H9 (cell line): Measurements from ENCODE around the gene BCL2L15. TPM values are rescaled to one million over a fixed set of nuclear protein-coding genes. Genes with fewer than 3 reads are reported as not detected.

ENCODE experiments used
- DNase-seq: peaks from one replicate; pipeline ENCODE4 v3.0.0-alpha.2; 2017
- H2AFZ ChIP-seq: one replicate; pipeline ENCODE4 v1.6.1; 2013; ENCODE audit warnings: mild to moderate bottlenecking, low read length, control low read depth, moderate library complexity
- H2AK5ac ChIP-seq: 2 replicates; pipeline ENCODE4 v1.6.1; 2013; ENCODE audit warnings: low read length, control low read depth, mixed read lengths; ENCODE audit not compliant: insufficient read length
- H2BK120ac ChIP-seq: one replicate; pipeline ENCODE4 v1.6.1; 2013; ENCODE audit warnings: low read depth, mild to moderate bottlenecking, low read length, control low read depth, inconsistent platforms; ENCODE audit not compliant: poor library complexity, severe bottlenecking
- H2BK12ac ChIP-seq: 2 replicates; pipeline ENCODE4 v1.6.1; 2013; ENCODE audit warnings: low read length, control low read depth, mixed read lengths, low read depth; ENCODE audit not compliant: insufficient read length
- H2BK15ac ChIP-seq: 2 replicates; pipeline ENCODE4 v1.6.1; 2013; ENCODE audit warnings: low read depth, low read length, control low read depth
- H2BK20ac ChIP-seq: one replicate; pipeline ENCODE4 v1.6.1; 2013; ENCODE audit warnings: low read depth, mild to moderate bottlenecking, low read length, control low read depth, inconsistent platforms; ENCODE audit not compliant: poor library complexity, severe bottlenecking
- H2BK5ac ChIP-seq: 2 replicates; pipeline ENCODE4 v1.6.1; 2013; ENCODE audit warnings: low read length, control low read depth, mixed read lengths; ENCODE audit not compliant: insufficient read length
- H3K14ac ChIP-seq: 2 replicates; pipeline ENCODE4 v1.6.1; 2013; ENCODE audit warnings: low read length, control low read depth; ENCODE audit not compliant: insufficient read depth
- H3K18ac ChIP-seq: 2 replicates; pipeline ENCODE4 v1.6.1; 2013; ENCODE audit warnings: low read depth, mild to moderate bottlenecking, mixed read lengths, low read length, control low read depth; ENCODE audit not compliant: insufficient read length
- H3K23ac ChIP-seq: 2 replicates; pipeline ENCODE4 v1.6.1; 2013; ENCODE audit warnings: low read length, control low read depth, mixed read lengths, low read depth; ENCODE audit not compliant: insufficient read length
- H3K23me2 ChIP-seq: 2 replicates; pipeline ENCODE4 v1.6.1; 2013; ENCODE audit warnings: low read depth, mild to moderate bottlenecking, mixed read lengths, low read length, control low read depth; ENCODE audit not compliant: insufficient read length, poor library complexity, severe bottlenecking
- H3K27ac ChIP-seq: 2 replicates; pipeline ENCODE4 v1.5.1; 2013; ENCODE audit warnings: low read length, control low read depth, mixed read lengths, low read depth; ENCODE audit not compliant: insufficient read length
- H3K27me3 ChIP-seq: 2 replicates; pipeline ENCODE4 v1.6.1; 2013; ENCODE audit warnings: low read length, control low read depth, inconsistent platforms; ENCODE audit not compliant: insufficient read depth
- H3K4ac ChIP-seq: 2 replicates; pipeline ENCODE4 v1.6.1; 2013; ENCODE audit warnings: low read depth, mild to moderate bottlenecking, control low read depth, inconsistent platforms, low read length, moderate library complexity
- H3K4me1 ChIP-seq: 2 replicates; pipeline ENCODE4 v1.6.1; 2013; ENCODE audit warnings: low read length, control low read depth, inconsistent platforms; ENCODE audit not compliant: insufficient read depth
- H3K4me2 ChIP-seq: 2 replicates; pipeline ENCODE4 v1.6.1; 2013; ENCODE audit warnings: low read length, control low read depth, mixed read lengths; ENCODE audit not compliant: insufficient read length, insufficient read depth
- H3K56ac ChIP-seq: 2 replicates; pipeline ENCODE4 v1.6.1; 2013; ENCODE audit warnings: low read depth, mild to moderate bottlenecking, mixed read lengths, low read length, control low read depth; ENCODE audit not compliant: insufficient read length
- H3K79me1 ChIP-seq: 2 replicates; pipeline ENCODE4 v1.6.1; 2013; ENCODE audit warnings: low read depth, mild to moderate bottlenecking, moderate library complexity, low read length, control low read depth, inconsistent platforms; ENCODE audit not compliant: insufficient read depth, poor library complexity, severe bottlenecking
- H3K79me2 ChIP-seq: 2 replicates; pipeline ENCODE4 v1.6.1; 2013; ENCODE audit warnings: low read length, control low read depth, inconsistent platforms; ENCODE audit not compliant: insufficient read depth
- H3K9ac ChIP-seq: 2 replicates; pipeline ENCODE4 v1.6.1; 2013; ENCODE audit warnings: low read length, control low read depth, mixed read lengths; ENCODE audit not compliant: insufficient read length; ENCODE audit errors: extremely low read depth
- H3K9me3 ChIP-seq: one replicate; pipeline ENCODE4 v1.6.1; 2013; ENCODE audit warnings: low read depth, low read length, inconsistent platforms; ENCODE audit not compliant: control insufficient read depth
- H3T11ph ChIP-seq: one replicate; pipeline ENCODE4 v1.6.1; 2013; ENCODE audit warnings: mild to moderate bottlenecking, low read length, control low read depth, inconsistent platforms
- H4K20me1 ChIP-seq: one replicate; pipeline ENCODE4 v1.6.1; 2013; ENCODE audit not compliant: control insufficient read depth, insufficient read length, insufficient read depth
- H4K5ac ChIP-seq: 2 replicates; pipeline ENCODE4 v1.6.1; 2013; ENCODE audit warnings: low read depth, mild to moderate bottlenecking, mixed read lengths, low read length, control low read depth; ENCODE audit not compliant: insufficient read length
- H4K8ac ChIP-seq: replicated peaks from 2 replicates; pipeline ENCODE4 v1.6.1; 2013; ENCODE audit warnings: low read length, control low read depth, mixed read lengths, low read depth; ENCODE audit not compliant: insufficient read length
- H4K91ac ChIP-seq: 2 replicates; pipeline ENCODE4 v1.6.1; 2013; ENCODE audit warnings: low read depth, mild to moderate bottlenecking, moderate library complexity, mixed read lengths, low read length, control low read depth; ENCODE audit not compliant: insufficient read length
- H3K27ac Mint-ChIP-seq, 3 experiments: 2 replicates in 2 of 3; 3 replicates in 1 of 3; pipeline ENCODE4 v1.8.0; 2020 to 2021; ENCODE audit warnings: mixed read lengths in 3 of 3, mild to moderate bottlenecking in 1 of 3, moderate library complexity in 1 of 3
- H3K27me3 Mint-ChIP-seq: 2 replicates; pipeline ENCODE4 v1.8.0; 2021; ENCODE audit warnings: low read depth, mild to moderate bottlenecking, moderate library complexity, mixed read lengths
- H3K36me3 Mint-ChIP-seq, 3 experiments: 2 replicates in 2 of 3; 3 replicates in 1 of 3; pipeline ENCODE4 v1.8.0; 2020 to 2021; ENCODE audit warnings: low read depth in 3 of 3, mixed read lengths in 3 of 3; ENCODE audit not compliant: insufficient read depth in 1 of 3
- H3K4me1 Mint-ChIP-seq, 2 experiments: 2 replicates each; pipeline ENCODE4 v1.8.0; 2020; ENCODE audit warnings: mixed read lengths in 2 of 2
- H3K4me3 Mint-ChIP-seq, 2 experiments: 2 replicates in 1 of 2; 3 replicates in 1 of 2; pipeline ENCODE4 v1.8.0; 2020 to 2021; ENCODE audit warnings: mild to moderate bottlenecking in 2 of 2, mixed read lengths in 2 of 2, moderate library complexity in 1 of 2
- H3K9me3 Mint-ChIP-seq, 2 experiments: 2 replicates in 1 of 2; 3 replicates in 1 of 2; pipeline ENCODE4 v1.8.0; 2020; ENCODE audit warnings: mild to moderate bottlenecking in 2 of 2, mixed read lengths in 2 of 2, moderate library complexity in 1 of 2
- CTCF ChIP-seq: fragments of 200-600 bp; sonication (generic); conservative IDR thresholded peaks from 3 replicates; pipeline ENCODE4 v1.8.0; 2021; ENCODE audit warnings: antibody characterized with exemption, mild to moderate bottlenecking
- WGBS: extraction: QIAGEN DNeasy Blood & Tissue Kit; methylation state at CpG from one replicate; pipeline ENCODE4 v1.1.7; 2013; ENCODE audit warnings: missing lambda C conversion rate, low lambda C conversion rate, mixed read lengths; ENCODE audit not compliant: insufficient read length; ENCODE audit errors: extremely low coverage; 5-methylcytosine and 5-hydroxymethylcytosine counted together
- total RNA-seq: library from RNA; stranded (reverse); gene quantifications from 2 replicates; pipeline ENCODE4 v1.2.1, GENCODE V29; 2021

BCL2L15 gene
- total RNA-seq, 1 experiment from 2014 or later = 0.22 TPM

DNA sequence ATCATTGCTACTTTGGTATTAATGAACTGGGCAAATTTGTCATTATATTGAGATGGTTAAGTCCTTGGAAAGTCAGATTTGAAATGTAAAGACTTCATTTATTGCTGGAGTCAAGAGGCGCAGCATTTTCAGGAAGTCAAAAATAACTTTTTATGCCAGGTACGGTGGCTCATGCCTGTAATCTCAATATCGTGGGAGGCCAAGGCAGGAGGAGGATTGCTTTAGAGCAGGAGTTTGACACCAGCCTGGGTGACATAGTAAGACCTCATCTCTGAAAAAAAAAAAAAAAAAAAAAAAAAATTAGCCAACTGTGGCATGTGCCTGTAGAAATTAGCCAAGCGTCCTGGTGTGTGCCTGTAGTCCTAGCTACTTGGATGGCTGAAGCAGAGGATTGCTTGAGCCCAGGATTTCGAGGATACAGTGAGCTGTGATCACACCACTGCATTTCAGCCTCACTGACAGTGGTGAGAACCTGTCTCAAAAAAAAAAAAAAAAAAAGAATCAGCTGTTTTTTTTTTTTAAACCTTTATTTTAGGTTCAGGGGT lies 47.2 kb upstream of the BCL2L15 start:
- no peak overlapping the region for H3K14ac ChIP-seq
- no peaks in the 10 kb centered on the region; a peak in 1 of 5 replicates for H3K9me3 Mint-ChIP-seq
- no peak overlapping the region for H3K23ac ChIP-seq
- no peak overlapping the region for H2BK120ac ChIP-seq
- no peak overlapping the region for H3T11ph ChIP-seq
- no peak overlapping the region for H3K4me3 Mint-ChIP-seq
- no peak overlapping the region for H3K27ac Mint-ChIP-seq
- no peaks in the 10 kb centered on the region for H4K20me1 ChIP-seq
- H2BK12ac ChIP-seq = no peak overlapping the region
- H3K4me1 ChIP-seq = no peaks in the 10 kb centered on the region
- no peaks in the 10 kb centered on the region; the same call in 1 of the 2 replicates for H3K27me3 Mint-ChIP-seq
- H3K27ac ChIP-seq = no peak overlapping the region
- no peaks in the 10 kb centered on the region for H3K79me1 ChIP-seq
- H3K27me3 ChIP-seq = no peaks in the 10 kb centered on the region
- WGBS = no CpG with 5 or more reads among the region's 5 CpGs
- no peak overlapping the region for H3K4ac ChIP-seq
- H2AK5ac ChIP-seq = no peak overlapping the region
- no peak overlapping the region for H4K5ac ChIP-seq
- H4K8ac ChIP-seq = no peak overlapping the region
- H2BK20ac ChIP-seq = no peak overlapping the region
- peaks cover 42 to 43% of the 10 kb centered on the region in 2 experiments for H3K4me1 Mint-ChIP-seq
- H2AFZ ChIP-seq = no peak overlapping the region
- peaks cover 0 to 3% (median 3%) of the 10 kb centered on the region in 3 experiments; a peak in 1 of 7 replicates for H3K36me3 Mint-ChIP-seq
- H4K91ac ChIP-seq = no peak overlapping the region
- no peak overlapping the region for H2BK15ac ChIP-seq
- H3K79me2 ChIP-seq = peaks cover 20% of the 10 kb centered on the region; the same call in 1 of the 2 replicates
- no peak overlapping the region for H3K56ac ChIP-seq
- no peak overlapping the region for H2BK5ac ChIP-seq
- no peak overlapping the region for H3K18ac ChIP-seq
- no peak overlapping the region for H3K4me2 ChIP-seq
- H3K9ac ChIP-seq = no peak overlapping the region
- no peak for TF ChIP-seq CTCF
- peaks cover 10% of the 10 kb centered on the region for H3K23me2 ChIP-seq
- H3K9me3 ChIP-seq = no peaks in the 10 kb centered on the region
- no peak for DNase-seq
